Vagina (tissue), 2 donors: ENCODE results near the gene GNB1L. TPM values are rescaled to one million over a fixed set of nuclear protein-coding genes. Genes with fewer than 3 reads are reported as not detected.
A peak's percentile ranks its signal among the peaks of the same experiment; 100 is the strongest.

Experiments
- DNase-seq, 2 donors: peaks; one replicate each; pipeline ENCODE4 v3.0.0-alpha.2; 2017; ENCODE audit errors: extremely low spot score in 2 of 2
- H3K27ac ChIP-seq: fragments of 200-600 bp; sonication (generic); one replicate; pipeline ENCODE4 v1.5.1; 2019
- H3K27me3 ChIP-seq: fragments of 200-600 bp; sonication (generic); one replicate; pipeline ENCODE4 v1.5.1; 2019
- H3K36me3 ChIP-seq, 2 donors: fragments of 200-600 bp; sonication (generic); one replicate each; pipeline ENCODE4 v1.5.1; 2017 to 2019
- H3K4me1 ChIP-seq: fragments of 200-600 bp; sonication (generic); one replicate; pipeline ENCODE4 v1.5.1; 2019
- H3K4me3 ChIP-seq, 2 donors: fragments of 200-600 bp; sonication (generic); 1 replicate in 1 of 2; 2 replicates in 1 of 2; pipeline ENCODE4 v1.5.1; 2016 to 2019
- H3K9me3 ChIP-seq: fragments of 200-600 bp; sonication (generic); one replicate; pipeline ENCODE4 v1.5.1; 2019
- POLR2A ChIP-seq, 2 donors: fragments of 450-650 bp; IDR thresholded peaks; one replicate each; pipeline ENCODE4 v1.6.1; 2017; ENCODE audit warnings: antibody characterized with exemption in 2 of 2, mild to moderate bottlenecking in 2 of 2, moderate library complexity in 2 of 2
- POLR2AphosphoS5 ChIP-seq, 2 donors: sonication (generic); formaldehyde crosslinking; IDR thresholded peaks; one replicate each; pipeline ENCODE4 v1.9.0; 2017; ENCODE audit warnings: antibody characterized with exemption in 2 of 2, mild to moderate bottlenecking in 2 of 2, low read depth in 1 of 2; ENCODE audit not compliant: insufficient read depth in 1 of 2
- intact Hi-C: fragments of 100-400 bp; cut with DNase I; formaldehyde crosslinking; loops from one replicate; pipeline ENCODE4 v1.15.1; 2023
- total RNA-seq: library from RNA; depleted of rRNA; stranded (reverse); fragments of >200 nt; gene quantifications from one replicate; pipeline ENCODE4 v1.2.3, GENCODE V29; 2016
- TF ChIP-seq, protein P1 (sequence below), 3 experiments: fragments of 450-650 bp in 2 of 3; fragments of 200-600 bp in 1 of 3; sonication (generic) in 1 of 3; IDR thresholded peaks; one replicate each; pipeline ENCODE4 v1.5.1; 2017 to 2019; ENCODE audit warnings: antibody characterized with exemption in 3 of 3, mild to moderate bottlenecking in 2 of 3, moderate library complexity in 2 of 3

GNB1L gene
- total RNA-seq, 1 donor from 2014 or later = 14.0 TPM

DNA sequence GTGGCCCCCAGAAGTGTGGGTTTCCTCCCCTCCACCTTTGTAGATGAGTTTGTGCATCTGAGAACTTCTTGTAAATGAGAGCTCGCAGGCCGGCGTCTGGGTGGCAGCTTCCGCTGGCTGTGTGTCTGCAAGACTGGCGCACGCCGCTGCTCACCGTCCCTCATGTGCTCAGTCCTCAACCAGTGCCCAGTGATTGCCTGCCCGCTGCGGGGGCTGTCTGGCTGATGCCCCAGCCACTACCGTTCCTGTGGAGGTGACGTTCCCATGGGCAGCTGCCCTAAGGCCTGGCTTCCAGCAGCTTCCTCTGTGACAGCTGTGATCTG lies 85.3 kb downstream of the GNB1L start:
- H3K27ac ChIP-seq = no peak overlapping the region
- DNase-seq = no peak
- no peak for TF ChIP-seq POLR2AphosphoS5 (IDR thresholded peaks at IDR 0.05; ENCODE audit: insufficient read depth in 1 of 2, low read depth in 1 of 2)
- TF ChIP-seq, protein P1, sequence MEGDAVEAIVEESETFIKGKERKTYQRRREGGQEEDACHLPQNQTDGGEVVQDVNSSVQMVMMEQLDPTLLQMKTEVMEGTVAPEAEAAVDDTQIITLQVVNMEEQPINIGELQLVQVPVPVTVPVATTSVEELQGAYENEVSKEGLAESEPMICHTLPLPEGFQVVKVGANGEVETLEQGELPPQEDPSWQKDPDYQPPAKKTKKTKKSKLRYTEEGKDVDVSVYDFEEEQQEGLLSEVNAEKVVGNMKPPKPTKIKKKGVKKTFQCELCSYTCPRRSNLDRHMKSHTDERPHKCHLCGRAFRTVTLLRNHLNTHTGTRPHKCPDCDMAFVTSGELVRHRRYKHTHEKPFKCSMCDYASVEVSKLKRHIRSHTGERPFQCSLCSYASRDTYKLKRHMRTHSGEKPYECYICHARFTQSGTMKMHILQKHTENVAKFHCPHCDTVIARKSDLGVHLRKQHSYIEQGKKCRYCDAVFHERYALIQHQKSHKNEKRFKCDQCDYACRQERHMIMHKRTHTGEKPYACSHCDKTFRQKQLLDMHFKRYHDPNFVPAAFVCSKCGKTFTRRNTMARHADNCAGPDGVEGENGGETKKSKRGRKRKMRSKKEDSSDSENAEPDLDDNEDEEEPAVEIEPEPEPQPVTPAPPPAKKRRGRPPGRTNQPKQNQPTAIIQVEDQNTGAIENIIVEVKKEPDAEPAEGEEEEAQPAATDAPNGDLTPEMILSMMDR (IDR thresholded peaks at IDR 0.05) = no peak
- H3K9me3 ChIP-seq = no peaks in the 10 kb centered on the region
- peaks cover 19% of the 10 kb centered on the region for H3K4me1 ChIP-seq
- no peak overlapping the region for H3K4me3 ChIP-seq
- intact Hi-C loops = no loop called here
- no peaks in the 10 kb centered on the region for H3K27me3 ChIP-seq
- no peaks in the 10 kb centered on the region for H3K36me3 ChIP-seq

DNA sequence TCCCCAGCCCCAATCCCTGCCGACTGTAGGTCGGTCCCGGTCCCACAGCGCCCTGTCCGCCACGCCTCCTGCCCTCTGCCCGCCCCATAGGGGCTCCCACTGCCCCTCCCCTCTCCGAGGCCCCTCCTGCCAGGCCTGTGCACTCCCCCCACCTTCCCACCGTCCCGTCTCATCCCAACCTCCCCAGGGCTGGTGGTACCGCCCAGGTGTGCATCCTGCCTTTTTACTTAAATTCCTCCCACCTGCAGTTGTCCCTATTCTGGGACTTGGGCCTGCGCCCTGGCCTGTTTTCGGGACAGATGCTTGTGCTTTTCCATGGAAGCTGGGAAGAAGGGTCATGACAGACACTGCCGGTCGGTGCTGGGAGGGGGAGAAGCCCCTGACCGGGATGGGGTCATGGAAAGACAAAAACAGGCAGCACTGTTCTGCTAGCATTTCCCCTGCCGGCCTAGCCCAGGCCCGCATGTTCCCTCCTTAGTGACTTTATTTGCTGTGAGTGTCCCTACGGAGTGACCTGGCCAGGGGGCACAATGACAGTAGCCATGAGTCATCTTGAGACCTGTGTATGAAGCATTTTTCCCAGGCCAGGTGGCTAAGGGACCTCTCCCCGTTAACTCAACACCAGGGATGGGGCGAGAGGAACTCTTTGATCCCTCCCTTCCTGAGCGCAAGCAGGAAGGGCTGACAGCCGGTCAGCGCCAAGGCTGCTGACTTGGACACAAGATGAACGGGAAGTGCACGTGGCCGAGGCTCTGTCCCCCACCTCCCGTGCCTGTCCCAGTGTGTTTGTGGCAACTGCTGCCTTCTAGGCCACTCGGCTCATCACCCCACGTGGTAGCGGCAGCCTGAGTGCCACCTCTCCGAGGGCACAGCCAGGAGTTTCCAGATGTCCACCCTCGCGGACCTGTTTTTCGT lies 87.0 kb downstream of the GNB1L start:
- Histone ChIP-seq H3K4me3 (peak overlapping the region; percentile 41 to 44), H3K9me3 (no peaks in the 10 kb centered on the region), H3K27me3 (no peaks in the 10 kb centered on the region), H3K27ac (peak overlapping the region; percentile 21), H3K36me3 (no peaks in the 10 kb centered on the region), H3K4me1 (peaks cover 19% of the 10 kb centered on the region)
- TF ChIP-seq POLR2A (IDR thresholded peaks at IDR 0.05) (no peak), POLR2AphosphoS5 (IDR thresholded peaks at IDR 0.05; ENCODE audit: insufficient read depth in 1 of 2, low read depth in 1 of 2) (peak; percentile 45)
- TF ChIP-seq, protein P1 (IDR thresholded peaks at IDR 0.05) = no peak
- DNase-seq = no peak
- intact Hi-C loops = no loop called here

DNA sequence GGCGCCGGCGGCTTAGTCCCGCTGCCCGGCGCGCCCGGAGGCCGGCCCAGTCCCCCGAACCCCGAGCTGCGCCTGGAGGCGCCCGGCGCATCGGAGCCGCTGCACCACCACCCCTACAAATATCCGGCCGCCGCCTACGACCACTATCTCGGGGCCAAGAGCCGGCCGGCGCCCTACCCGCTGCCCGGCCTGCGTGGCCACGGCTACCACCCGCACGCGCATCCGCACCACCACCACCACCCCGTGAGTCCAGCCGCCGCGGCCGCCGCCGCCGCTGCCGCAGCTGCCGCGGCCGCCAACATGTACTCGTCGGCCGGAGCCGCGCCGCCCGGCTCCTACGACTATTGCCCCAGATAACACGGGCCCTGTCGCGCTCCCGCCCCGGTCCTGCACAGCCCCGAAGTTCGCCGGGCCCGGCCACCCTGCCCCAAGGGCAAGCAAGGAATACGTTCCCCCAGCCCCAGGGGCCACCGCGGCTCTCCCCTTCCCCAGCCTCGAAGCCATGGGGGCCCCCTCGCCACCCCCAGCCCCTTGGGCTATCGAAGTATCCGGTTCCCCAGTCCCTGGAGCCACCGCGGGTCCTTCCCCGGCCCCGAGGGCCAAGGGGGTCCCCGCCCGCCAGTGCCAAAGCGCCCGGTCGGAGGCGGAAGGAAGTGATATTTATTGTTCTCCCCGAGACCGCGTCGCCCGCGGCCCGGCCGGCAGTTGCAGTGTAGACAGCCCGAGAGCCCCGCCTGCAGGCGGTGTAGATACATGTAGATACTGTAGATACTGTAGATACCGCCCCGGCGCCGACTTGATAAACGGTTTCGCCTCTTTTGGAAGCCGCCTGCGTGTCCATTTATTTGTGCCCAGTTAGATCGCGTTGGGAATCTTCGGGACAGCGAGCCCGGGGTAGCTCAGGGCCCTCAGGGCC lies 87.9 kb downstream of the GNB1L start:
- TF ChIP-seq POLR2AphosphoS5 (IDR thresholded peaks at IDR 0.05; ENCODE audit: insufficient read depth in 1 of 2, low read depth in 1 of 2) (no peak), POLR2A (IDR thresholded peaks at IDR 0.05) (no peak)
- TF ChIP-seq, protein P1 (IDR thresholded peaks at IDR 0.05) = no peak
- H3K27ac ChIP-seq = peak overlapping the region; percentile 21
- H3K9me3 ChIP-seq = no peaks in the 10 kb centered on the region
- H3K36me3 ChIP-seq = no peaks in the 10 kb centered on the region
- peak overlapping the region; percentile 41 to 44 for H3K4me3 ChIP-seq
- H3K4me1 ChIP-seq = peaks cover 19% of the 10 kb centered on the region
- intact Hi-C loops = no loop called here
- no peak for DNase-seq
- no peaks in the 10 kb centered on the region for H3K27me3 ChIP-seq

DNA sequence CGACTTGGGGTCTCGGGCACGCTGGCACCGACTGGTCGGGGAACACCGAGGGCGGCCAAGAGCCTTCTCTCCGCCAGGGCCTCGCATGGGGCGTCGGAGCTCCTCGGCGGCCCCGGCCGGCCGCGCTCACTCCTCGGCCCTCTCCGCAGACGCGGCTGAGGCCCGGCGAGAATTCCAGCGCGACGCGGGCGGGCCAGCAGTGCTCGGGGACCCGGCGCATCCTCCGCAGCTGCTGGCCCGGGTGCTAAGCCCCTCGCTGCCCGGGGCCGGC lies 88.5 kb downstream of the GNB1L start:
- TF ChIP-seq POLR2AphosphoS5 (IDR thresholded peaks at IDR 0.05; ENCODE audit: insufficient read depth in 1 of 2, low read depth in 1 of 2) = no peak
- TF ChIP-seq, protein P1 (IDR thresholded peaks at IDR 0.05) = no peak
- no peak for TF ChIP-seq POLR2A (IDR thresholded peaks at IDR 0.05)
- Histone ChIP-seq H3K27ac (no peak overlapping the region), H3K27me3 (no peaks in the 10 kb centered on the region)

More for the DNA sequence above, 88.5 kb downstream of the GNB1L start:
- intact Hi-C loops = no loop called here
- no peak for DNase-seq
- Histone ChIP-seq H3K9me3 (no peaks in the 10 kb centered on the region), H3K36me3 (no peaks in the 10 kb centered on the region), H3K4me3 (peak overlapping the region; percentile 41 to 44), H3K4me1 (peaks cover 19% of the 10 kb centered on the region)
